GM21515 (cell line): Measurements from ENCODE around the gene PRKG1.

Experiments
- ATAC-seq: cut with Tn5 transposase; IDR thresholded peaks from one replicate; pipeline ENCODE4 v1.9.1; 2021; ENCODE audit not compliant: unreplicated experiment

Gene PRKG1

DNA sequence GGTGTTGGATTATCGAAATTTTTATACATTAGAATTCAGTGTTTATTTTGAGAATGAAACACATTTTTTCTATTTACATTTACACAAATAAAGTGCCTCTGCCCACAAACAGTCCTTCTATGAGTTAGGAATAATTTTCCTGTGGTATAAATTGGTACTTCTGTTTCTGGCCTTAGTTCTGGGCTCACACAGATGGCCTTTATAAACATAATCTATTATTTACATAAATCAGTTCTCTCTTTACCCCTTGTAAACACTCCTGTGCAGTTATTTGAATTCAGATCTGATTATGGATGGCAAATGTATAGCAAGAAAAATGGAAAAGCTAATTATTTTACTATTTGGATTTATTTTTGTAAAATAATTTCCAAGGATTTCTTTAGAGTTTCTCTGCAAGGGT, 143.2 kb downstream of the PRKG1 start:
- ATAC-seq = no peak

DNA sequence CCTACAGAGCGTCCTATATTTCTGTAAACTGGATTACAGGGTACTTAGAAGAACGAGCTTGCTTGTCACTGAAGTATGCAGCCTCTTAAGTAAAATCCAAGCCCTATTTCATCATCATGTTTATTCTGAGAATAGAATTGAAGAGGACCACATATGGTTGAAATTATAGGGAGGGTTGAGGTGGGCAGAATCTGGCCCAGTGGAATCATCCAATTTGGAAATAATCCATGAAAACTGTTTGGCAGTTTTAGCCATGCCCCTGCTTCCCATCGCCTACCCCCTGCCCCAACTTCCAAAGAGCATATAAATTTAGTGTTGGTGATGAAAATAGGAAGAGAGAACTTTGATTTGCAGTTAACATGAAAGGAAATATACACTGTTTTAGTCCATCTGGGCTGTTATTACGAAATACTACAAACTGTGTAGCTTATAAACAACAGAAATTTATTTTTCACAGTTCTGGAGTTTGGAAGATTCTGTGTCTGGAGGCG, 150.4 kb downstream of the PRKG1 start:
- no peak for ATAC-seq

DNA sequence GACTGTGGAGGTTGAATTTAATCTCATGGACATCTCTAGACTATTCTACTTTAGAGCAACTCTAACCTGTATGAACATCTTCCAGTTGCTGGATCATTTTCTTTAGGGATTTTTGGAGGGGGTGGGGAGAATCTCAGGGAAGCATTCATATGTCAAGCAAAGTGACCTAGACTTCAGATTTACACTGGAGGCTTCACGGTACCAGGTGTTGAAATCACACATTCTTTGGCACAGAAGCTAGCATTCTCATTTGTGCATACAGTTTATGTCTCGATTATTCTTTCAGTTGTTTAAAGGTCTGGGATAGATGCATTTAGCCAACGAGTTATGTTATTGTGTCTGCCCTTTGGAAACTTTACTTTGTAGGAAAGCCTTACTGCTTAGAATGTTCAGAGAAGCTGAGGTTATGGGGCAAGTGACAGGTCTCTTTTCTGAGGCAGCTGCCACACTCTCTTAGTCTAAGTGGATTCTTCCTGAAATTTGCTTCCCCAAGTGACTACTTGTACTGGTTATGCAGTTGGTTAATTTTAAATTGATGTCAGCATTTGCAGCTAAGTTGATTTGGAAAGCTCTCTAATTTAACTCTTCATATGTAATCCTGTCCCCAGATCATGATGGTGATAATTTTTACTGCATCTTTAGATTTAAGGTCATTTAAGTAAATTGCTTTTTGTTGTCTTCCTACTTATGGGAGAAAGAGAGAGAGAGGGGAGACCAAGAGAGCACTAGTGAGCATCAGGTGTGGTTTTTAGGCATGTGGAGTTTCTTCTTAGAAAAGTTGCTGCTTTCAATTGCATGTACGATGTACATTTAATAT, 153.8 kb downstream of the PRKG1 start:
- ATAC-seq = no peak

DNA sequence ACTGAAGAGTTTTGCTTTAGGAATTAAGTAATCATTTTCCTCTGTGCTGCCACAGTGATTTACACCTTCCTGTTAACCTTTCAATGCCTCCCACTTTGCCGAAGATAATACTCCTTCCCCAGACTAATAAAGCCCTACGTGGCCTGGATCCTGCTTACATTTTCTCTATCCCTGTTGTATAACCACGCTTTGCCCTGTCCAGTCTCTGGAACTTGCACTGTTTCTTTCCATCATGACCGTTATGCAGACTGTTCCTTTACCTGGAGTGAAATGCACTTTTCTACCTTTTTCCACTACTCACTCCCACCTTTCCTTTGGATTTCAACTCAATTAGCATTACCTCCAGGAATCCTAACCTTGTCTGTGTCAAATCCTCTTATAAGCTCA, 154.4 kb downstream of the PRKG1 start:
- no peak for ATAC-seq

DNA sequence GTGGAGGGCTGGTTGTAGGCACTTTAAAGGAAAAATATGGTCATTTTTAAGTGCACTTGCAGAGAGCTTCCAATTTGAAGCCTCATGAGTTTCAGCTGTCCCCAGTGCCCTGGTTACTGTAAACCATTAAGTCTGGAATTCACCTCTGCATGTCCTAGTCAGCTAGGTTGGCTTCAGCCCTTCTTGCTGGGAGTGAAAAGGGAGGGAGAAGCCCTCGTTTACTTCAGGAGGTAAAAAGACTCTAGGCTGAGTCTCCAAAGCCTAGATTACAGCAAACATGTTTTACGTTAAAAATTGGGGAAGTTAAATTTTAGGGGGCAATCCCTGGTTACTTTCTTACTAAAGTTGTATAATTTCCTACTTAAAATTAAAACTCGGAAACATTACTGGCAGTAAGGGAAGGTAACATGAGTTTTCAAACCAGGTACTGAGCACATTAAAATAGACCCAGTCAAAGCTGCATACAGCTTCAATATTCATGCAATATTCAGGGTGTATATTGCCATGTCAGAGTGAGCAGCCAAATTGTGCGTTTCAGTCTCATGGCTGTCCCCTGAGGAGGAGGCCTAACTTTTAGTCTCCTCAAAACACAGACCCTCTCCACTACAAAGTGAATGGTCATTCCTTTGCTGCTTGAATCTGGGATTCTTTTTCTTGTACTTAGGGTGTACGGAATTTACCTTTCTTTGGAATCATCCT, 156.7 kb downstream of the PRKG1 start:
- no peak for ATAC-seq

DNA sequence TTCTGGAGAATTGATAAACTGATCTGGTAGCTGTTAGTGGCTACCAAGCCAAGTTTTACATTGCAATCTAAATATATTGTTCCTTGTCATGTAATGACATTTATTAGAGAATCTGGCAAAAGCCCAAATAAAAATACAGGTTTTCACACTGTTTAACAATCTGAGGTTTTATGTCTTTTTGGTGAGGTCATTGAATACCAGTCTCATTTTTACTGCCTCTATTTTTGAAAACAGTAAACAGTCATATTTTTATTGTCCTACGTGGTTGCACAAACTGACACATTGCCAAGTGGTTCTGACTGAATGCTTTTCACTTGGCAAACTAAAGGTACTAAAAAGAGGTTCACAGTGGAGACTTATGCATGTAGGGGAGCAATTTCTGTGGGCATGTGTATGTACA, 157.5 kb downstream of the PRKG1 start:
- no peak for ATAC-seq

DNA sequence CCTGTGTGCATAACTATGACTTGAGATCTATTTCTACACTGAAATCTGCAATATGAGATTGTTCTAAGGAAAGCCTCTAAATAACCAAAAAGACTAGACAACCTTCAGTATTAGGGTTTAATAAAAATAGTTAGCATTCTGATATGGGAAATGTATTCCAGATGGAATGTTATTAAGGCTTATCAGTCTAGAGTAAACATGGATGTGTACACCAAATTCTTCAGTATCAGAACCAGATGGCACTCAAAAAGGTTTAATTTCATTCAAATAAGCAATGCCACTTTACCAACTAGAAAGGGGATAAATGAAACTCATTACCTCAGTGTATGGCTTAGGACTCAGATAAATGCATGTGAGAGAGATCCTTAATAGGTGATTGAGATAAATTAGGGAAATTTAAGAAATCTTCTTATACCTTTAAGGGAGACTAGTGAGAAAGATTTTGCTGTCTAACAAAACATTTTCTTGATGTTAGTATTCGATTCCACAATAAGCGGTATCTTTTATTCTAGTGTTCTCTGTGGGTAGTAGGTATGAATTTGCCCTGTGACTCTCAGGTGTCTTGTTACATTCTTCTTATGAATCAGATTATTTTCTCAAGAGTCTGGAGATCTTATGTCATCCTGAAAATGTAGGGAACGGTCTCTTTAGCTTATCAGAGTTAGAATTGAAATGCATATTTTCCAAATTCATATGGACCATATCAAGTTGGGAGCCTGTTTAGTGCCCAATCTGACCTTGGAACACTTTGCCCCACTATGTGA, 159.2 kb downstream of the PRKG1 start:
- ATAC-seq = no peak

DNA sequence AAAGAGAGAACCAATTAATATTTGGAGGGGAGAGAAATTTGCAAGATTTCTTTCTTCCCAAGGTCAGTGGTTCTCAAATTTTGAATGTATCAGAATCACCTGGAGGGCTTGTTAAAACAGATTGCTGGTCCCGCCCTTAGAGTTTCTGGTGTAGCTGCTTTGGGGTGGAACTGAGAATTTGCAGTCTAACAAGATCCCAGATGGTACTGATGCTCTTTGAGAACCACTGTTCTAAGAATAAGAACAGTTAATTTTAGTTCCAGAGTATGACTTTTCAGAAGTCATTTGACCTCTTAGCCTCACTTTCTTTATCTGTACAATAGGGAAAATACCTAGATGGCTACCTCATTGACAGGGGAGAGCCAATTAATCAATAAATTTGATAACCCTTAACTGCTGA, 161.6 kb downstream of the PRKG1 start:
- no peak for ATAC-seq

DNA sequence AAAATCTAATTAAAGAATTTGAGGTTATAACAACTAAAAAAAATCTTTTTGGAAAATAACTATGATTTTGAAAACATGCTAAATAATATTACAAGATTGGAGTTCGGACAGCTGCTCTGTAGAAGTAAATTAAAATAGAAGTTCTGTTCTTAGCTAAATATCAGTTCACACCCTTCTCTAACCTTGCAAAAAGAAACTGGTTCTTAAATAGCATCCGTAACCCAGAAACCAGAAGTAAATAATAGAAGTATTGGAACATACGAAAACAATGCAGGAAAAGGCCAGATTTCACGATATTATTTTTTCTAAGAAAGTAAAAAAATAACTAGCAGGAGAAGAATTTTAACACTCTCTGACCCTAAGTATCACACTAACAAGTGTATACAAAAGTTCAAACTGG, 164.7 kb downstream of the PRKG1 start:
- ATAC-seq = no peak

DNA sequence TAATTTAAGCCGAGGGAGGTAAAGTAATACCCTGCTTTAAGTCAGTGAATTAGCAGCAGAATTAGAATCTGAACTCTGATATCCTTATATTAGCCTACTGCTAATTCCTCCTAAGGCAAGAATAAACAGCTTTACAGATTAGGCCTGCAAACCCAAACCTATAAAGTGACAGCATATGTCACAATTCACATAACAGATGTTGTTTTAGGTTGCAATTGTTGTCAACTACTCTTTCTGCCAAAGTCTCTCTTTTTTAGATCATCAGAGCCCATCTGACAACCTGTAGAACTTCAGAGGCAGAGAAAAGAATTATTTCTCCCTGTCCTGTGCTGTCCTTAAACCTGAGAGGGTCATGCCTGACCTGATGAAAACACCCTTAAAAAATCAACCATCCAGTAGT, 167.2 kb downstream of the PRKG1 start:
- ATAC-seq = no peak

DNA sequence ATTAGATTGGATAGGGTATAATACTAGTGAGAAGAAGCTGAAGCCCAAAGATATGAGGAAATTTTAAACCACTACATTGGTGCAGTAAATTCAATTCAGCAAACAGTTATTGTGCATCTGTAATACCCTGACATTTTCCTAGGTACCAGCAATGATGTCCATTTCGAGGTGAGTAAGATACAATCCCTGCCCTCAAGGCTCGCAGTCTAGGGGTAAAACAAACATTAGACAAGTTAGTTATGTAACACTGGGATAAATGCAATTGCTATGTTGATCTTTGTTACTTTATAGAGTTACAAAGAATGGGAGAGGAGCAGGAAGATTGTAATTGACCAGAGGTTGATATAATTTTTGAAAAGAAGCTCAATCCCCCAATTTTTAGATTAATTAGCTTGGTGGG, 168.1 kb downstream of the PRKG1 start:
- no peak for ATAC-seq

DNA sequence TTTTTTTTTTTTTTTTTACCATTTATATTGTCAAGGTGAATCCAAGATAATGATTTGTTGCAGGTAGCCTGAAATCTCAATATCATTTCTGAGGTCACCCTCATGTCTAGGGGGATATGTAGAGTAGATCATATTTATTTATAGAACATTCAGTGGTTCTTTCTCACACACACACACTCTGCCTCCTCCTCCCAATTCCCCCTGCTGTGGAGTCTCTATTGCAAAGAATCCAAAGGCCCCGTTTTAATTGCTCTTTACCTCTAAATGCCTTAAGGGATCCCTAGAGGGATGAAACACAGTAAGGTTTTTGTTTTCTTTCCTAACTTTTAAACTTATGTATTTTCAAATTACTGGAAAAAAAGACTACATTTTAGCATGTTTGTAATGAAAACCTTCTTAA, 170.0 kb downstream of the PRKG1 start:
- no peak for ATAC-seq

DNA sequence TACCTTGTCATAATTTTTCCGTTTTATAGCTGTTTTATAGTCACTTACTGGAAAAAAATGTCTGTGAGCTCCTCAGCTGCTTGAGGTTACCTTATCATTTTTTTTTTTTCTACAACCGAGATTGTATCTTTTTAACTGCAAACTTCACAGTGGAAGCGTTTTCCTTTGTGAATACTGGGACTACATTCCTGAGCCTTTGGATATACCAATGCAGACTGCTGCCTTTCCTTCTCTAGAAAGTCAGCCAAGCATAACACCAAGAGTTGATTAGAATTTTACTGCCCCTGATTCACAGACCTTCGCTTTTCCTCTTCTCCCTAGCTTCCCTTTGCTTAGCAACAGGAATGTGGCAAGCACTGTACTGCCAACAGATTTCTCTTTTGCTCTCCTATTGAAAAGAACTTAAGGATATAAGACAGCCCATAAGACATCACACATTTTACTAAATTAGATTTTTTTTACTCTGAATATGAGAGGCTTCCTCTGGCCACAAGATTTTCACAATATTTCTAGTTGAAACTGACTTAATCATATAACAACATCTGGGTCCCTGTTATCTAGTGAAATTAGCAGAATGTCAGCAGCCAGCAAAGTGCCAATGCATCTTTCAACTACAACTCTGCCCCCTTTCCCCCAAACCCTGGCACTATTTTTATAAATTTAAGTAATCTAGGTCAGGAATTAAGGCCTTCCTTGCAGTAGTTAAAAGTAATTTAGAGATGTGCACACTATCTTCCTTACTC, 170.6 kb downstream of the PRKG1 start:
- ATAC-seq = no peak

DNA sequence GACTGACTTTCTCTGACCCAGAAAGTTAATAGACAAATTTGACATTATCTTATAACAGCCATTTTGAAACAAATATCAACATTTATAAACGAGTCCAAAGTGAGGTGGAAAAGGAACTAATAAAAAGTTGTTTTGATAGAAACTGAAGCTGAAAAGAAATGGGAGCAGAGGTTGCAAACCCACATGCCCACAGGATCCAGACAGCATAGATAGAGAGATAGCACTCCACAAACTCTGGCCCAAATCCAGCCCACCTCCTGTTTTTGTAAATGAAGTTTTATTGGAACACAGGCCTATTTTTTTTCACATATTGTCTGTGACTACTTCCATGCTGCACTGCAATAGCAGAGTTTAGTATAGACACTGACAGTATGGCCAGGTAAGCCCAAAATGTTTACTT, 171.9 kb downstream of the PRKG1 start:
- ATAC-seq = no peak

DNA sequence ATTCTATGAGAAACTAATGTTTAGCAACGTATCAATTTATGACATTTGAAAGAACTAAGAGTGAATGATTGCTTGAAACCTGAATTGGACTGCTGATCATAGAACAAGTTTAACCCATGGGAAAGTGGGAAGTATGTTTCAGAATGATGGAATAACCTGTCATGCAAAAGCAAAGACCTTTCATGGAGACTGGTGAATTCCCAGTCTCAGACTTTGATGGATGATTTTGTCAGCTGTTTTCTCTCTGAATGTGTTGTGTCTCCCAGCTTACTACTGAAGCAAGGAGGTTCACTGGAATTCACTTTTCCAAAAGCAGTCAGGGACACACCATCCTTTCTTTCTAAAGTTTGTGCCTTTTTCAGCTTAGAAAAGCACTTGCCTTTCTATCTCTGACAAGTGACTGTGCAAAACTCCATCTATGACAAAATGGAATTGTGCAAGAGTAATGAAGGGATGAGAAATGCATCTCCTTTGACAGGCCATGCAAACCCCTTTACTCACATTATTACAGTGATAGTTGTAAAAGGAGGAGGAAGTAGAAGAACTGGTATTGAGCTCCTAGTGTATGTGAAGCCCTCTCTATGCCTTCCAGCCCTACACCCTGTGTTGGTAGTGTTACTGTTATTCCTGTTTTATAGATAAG, 176.1 kb downstream of the PRKG1 start:
- ATAC-seq = no peak

DNA sequence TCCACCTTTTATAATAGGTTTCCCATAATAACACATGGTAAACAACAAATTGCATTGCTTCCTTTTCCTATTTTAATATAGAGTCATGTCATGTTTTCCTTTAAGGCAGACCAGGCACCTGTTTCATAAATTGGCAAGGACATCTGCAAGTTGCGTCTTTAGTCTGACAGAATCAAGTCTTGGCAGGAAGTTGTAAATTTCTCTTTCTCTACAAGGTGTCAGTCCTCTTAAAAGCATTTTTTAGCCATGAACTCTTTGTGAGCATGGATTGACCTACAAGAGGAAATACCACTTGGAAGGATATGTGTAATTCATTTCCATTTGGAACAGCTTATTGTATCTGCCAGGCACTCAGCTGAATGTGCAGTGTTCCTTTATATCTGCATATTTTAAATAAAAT, 176.8 kb downstream of the PRKG1 start:
- ATAC-seq = no peak

DNA sequence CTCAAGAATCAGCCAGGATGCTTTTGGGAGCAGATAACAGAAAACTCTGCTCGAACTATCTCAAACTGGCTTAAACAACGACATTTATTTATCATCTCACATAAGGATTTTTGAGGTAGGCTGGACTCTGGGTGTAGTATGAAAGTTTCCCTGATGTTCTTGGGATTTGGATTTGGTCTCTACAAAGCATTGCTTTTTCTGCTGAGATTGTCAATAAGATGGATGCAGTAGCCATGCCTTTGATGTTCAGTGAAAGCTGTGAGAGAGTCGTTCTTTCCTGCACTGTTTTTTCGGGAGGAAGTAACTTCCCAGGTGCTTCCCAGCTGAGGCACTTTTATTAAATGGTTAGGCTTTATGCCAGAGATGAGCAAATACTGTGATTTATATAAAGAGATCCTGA, 181.1 kb downstream of the PRKG1 start:
- ATAC-seq = no peak

DNA sequence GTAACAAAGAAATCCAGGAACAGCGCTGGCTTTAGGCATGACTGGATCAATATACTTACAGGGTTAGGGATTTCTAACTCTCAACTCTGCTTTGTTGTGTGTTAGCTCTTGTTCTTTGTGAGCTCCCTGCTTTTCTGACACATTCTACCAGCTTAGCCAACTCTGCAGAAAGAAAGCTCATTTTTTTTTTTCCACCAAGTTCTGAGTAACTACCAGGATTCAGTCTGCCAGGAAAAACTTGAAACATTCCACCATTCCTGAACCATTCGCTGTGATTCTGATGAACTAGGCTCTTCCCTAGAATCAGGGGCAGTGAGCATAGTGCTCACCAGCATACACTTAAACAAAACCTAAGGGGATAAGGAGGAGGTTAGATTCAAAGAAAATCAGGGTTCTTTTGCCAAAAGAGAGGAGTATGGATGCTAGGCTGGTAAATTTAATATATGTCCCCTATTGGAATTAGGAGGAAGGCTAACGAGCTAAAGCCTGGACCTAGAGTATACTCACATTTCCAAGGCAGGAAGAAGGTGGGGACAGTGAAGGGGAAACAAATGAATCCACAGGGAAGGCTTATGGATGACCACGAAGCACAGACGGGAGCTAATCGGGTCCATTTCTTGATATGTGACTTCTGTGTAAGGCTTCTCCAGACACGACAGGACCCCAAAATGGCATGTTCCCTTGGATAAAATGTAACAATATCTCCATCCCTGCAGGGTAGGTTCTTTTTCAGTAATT, 183.4 kb downstream of the PRKG1 start:
- no peak for ATAC-seq

DNA sequence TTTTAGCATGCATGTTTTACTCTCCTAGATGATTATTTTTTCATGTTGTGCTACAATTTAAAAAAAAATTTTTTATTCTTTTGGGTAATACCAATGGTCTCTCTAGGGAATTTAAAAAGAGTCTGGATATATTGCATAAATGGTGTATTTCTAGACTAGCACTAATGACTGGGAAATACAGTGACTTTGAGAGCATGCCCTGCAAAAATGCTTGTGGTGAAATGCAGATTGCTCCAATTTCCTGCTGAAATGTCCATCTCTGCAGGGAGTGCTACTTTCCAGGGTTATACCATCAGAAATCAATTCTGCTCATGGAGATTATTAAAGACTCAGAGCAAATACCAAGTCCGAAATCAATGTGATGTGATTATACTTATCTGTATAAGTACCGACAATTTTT, 186.1 kb downstream of the PRKG1 start:
- ATAC-seq = no peak

DNA sequence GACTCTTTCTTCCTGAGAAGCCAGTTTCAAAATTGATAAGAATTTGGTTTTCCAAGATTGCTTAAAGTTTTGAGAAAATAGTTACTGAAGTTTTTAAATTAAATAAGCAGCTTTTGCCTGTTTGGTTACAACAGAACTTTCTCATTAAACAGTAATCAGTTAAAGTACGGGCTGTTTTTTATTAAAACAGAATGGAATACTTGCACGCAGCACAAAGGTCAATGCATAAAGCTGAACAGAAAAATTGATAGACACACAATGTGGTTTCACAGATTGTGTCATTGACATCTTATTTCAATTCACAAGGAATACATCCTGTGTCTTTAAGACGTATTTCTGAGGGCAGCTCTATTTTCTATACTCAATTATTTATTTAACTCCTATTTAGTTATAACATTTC, 192.2 kb downstream of the PRKG1 start:
- no peak for ATAC-seq
